HCT116 (cell line): Measurements from ENCODE around the gene TNFRSF14. TPM values are rescaled to one million over a fixed set of nuclear protein-coding genes. Genes with fewer than 3 reads are reported as not detected.

Source experiments
- ATAC-seq: fragments of 200-7000 bp; cut with Tn5 transposase; 2 replicates; pipeline ENCODE4 v1.9.1; 2020; ENCODE audit warnings: mild to moderate bottlenecking, moderate library complexity
- BruUV-seq: library from RNA; stranded (reverse); fragments of 400-500 nt; replicated peaks from 2 replicates; lab custom pipeline; 2021; lab: Mats Ljungman, UMichigan
- CTCF ChIA-PET: fragments of 300-600 bp; sonication (Branson Sonifier 250); formaldehyde crosslinking; loops from one replicate; lab custom pipeline; 2021; ENCODE audit warnings: antibody characterized with exemption; lab: Charles Lee
- POLR2A ChIA-PET: fragments of 300-600, 350-600 bp; sonication (Branson Sonifier 250); formaldehyde crosslinking; loops from one replicate; lab custom pipeline; 2021; ENCODE audit warnings: antibody characterized with exemption; lab: Charles Lee
- RAD21 ChIA-PET, 2 experiments: fragments of 300-600 bp; sonication (Branson Sonifier 250); formaldehyde crosslinking; loops; one replicate each; lab custom pipeline; 2023; ENCODE audit warnings: low total read pairs in 2 of 2; ENCODE audit not compliant: uncharacterized antibody in 2 of 2, unreplicated experiment in 2 of 2, low non-redundant PET in 1 of 2; lab: Charles Lee
- DNase-seq: peaks from one replicate; pipeline ENCODE4 v3.0.0-alpha.2; 2010; ENCODE audit warnings: low read depth, low spot score
- H2AFZ ChIP-seq: fragments of 200-600 bp; shearing (Covaris generic), sonication (generic); 2 replicates; pipeline ENCODE4 v1.6.1; 2017; ENCODE audit warnings: low read depth, mixed run types, mixed read lengths, antibody characterized with exemption, low read length; ENCODE audit not compliant: poor library complexity, severe bottlenecking
- H3K27ac ChIP-seq: 2 replicates; pipeline ENCODE4 v1.5.1; 2012; ENCODE audit warnings: low read depth, low read length
- H3K27me3 ChIP-seq: fragments of 200-600 bp; sonication (generic); 2 replicates; pipeline ENCODE4 v1.6.1; 2016; ENCODE audit warnings: mixed run types, low read length, mixed read lengths; ENCODE audit not compliant: insufficient read depth
- H3K36me3 ChIP-seq, 2 experiments: fragments of 200-500 bp in 1 of 2; fragments of 200-600 bp in 1 of 2; sonication (Bioruptor generic) in 1 of 2; sonication (generic) in 1 of 2; 2 replicates each; pipeline versions ENCODE4 v1.5.1 to v1.6.1; 2014 to 2016; ENCODE audit warnings: low read length in 2 of 2, inconsistent platforms in 1 of 2, mixed read lengths in 1 of 2, mixed run types in 1 of 2; ENCODE audit not compliant: insufficient read depth in 2 of 2, control insufficient read depth in 1 of 2
- H3K4me1 ChIP-seq, 2 experiments: fragments of 200-600 bp in 1 of 2; sonication (generic) in 1 of 2; 2 replicates each; pipeline versions ENCODE4 v1.5.1 to v1.6.1; 2012 to 2017; ENCODE audit warnings: low read length in 2 of 2, inconsistent platforms in 1 of 2, mild to moderate bottlenecking in 1 of 2, mixed read lengths in 1 of 2, mixed run types in 1 of 2, moderate library complexity in 1 of 2; ENCODE audit not compliant: insufficient read depth in 2 of 2, control insufficient read depth in 1 of 2
- H3K4me2 ChIP-seq: fragments of 200-600 bp; sonication (generic); 2 replicates; pipeline ENCODE4 v1.6.1; 2017; ENCODE audit warnings: mixed run types, low read length, mixed read lengths
- H3K4me3 ChIP-seq, 2 experiments: fragments of 200-600 bp in 1 of 2; sonication (generic) in 1 of 2; replicated peaks in 1 of 2; 2 replicates each; pipeline ENCODE4 v1.5.1; 2011 to 2016; ENCODE audit warnings: low read length in 2 of 2, control low read depth in 1 of 2, low read depth in 1 of 2, mild to moderate bottlenecking in 1 of 2, mixed read lengths in 1 of 2, mixed run types in 1 of 2
- H3K79me2 ChIP-seq: fragments of 200-600 bp; sonication (generic); 2 replicates; pipeline ENCODE4 v1.6.1; 2017; ENCODE audit warnings: mild to moderate bottlenecking, mixed run types, low read length, moderate library complexity, mixed read lengths; ENCODE audit not compliant: insufficient read depth
- H3K9ac ChIP-seq: fragments of 200-600 bp; sonication (generic); 2 replicates; pipeline ENCODE4 v1.6.1; 2016; ENCODE audit warnings: low read length, mixed read lengths
- H3K9me2 ChIP-seq: fragments of 200-600 bp; sonication (generic), shearing (Covaris generic); 2 replicates; pipeline ENCODE4 v1.6.1; 2017; ENCODE audit warnings: mixed run types, mild to moderate bottlenecking, moderate library complexity; ENCODE audit not compliant: insufficient read depth
- H3K9me3 ChIP-seq, 2 experiments: fragments of 200-500 bp in 1 of 2; fragments of 200-600 bp in 1 of 2; sonication (Bioruptor generic) in 1 of 2; sonication (generic) in 1 of 2; 2 replicates each; pipeline ENCODE4 v1.6.1; 2014 to 2017; ENCODE audit warnings: low read length in 2 of 2, mixed read lengths in 2 of 2, inconsistent platforms in 1 of 2, low read depth in 1 of 2, mild to moderate bottlenecking in 1 of 2, mixed run types in 1 of 2, moderate library complexity in 1 of 2; ENCODE audit not compliant: control insufficient read depth in 1 of 2, insufficient read depth in 1 of 2
- H4K20me1 ChIP-seq: fragments of 200-600 bp; sonication (generic), shearing (Covaris generic); 2 replicates; pipeline ENCODE4 v1.6.1; 2017; ENCODE audit warnings: mixed run types, mild to moderate bottlenecking, moderate library complexity; ENCODE audit not compliant: insufficient read depth
- CBX3 ChIP-seq: IDR thresholded peaks from 2 replicates; pipeline ENCODE4 v1.6.1; 2012; ENCODE audit warnings: low read depth
- CEBPB ChIP-seq: IDR thresholded peaks from 2 replicates; pipeline ENCODE4 v1.6.1; 2012; ENCODE audit warnings: low read depth
- EGR1 ChIP-seq: IDR thresholded peaks from 2 replicates; pipeline ENCODE4 v1.6.1; 2012; ENCODE audit warnings: low read depth
- ELF1 ChIP-seq: IDR thresholded peaks from 2 replicates; pipeline ENCODE4 v1.6.1; 2012; ENCODE audit warnings: low read depth, borderline replicate concordance
- EZH2 ChIP-seq: fragments of 200-600 bp; sonication (generic); IDR thresholded peaks from 2 replicates; pipeline ENCODE4 v1.6.1; 2017; ENCODE audit warnings: antibody characterized with exemption, mixed run types
- FOSL1 ChIP-seq: IDR thresholded peaks from 2 replicates; pipeline ENCODE4 v1.6.1; 2012; ENCODE audit warnings: low read depth
- JUND ChIP-seq: IDR thresholded peaks from 2 replicates; pipeline ENCODE4 v1.6.1; 2012
- POLR2AphosphoS5 ChIP-seq: IDR thresholded peaks from 2 replicates; pipeline ENCODE4 v1.6.1; 2011; ENCODE audit warnings: mild to moderate bottlenecking, low read depth, low read length, moderate library complexity
- RAD21 ChIP-seq: IDR thresholded peaks from 2 replicates; pipeline ENCODE4 v1.6.1; 2012; ENCODE audit warnings: low read depth, mild to moderate bottlenecking
- SIN3A ChIP-seq: IDR thresholded peaks from 2 replicates; pipeline ENCODE4 v1.6.1; 2012; ENCODE audit warnings: low read depth
- SP1 ChIP-seq: IDR thresholded peaks from 2 replicates; pipeline ENCODE4 v1.6.1; 2012; ENCODE audit warnings: low read depth
- SRF ChIP-seq: IDR thresholded peaks from 2 replicates; pipeline ENCODE4 v1.6.1; 2012; ENCODE audit warnings: low read depth
- TCF7L2 ChIP-seq: IDR thresholded peaks from 2 replicates; pipeline ENCODE4 v1.7.0; 2011; ENCODE audit warnings: borderline replicate concordance, inconsistent platforms; ENCODE audit not compliant: insufficient read depth, insufficient read length; ENCODE audit errors: extremely low read depth
- YY1 ChIP-seq: IDR thresholded peaks from 2 replicates; pipeline ENCODE4 v1.6.1; 2011; ENCODE audit warnings: low read length, low read depth, moderate library complexity, mild to moderate bottlenecking; ENCODE audit not compliant: insufficient replicate concordance; ENCODE audit errors: extremely low read depth
- ZBTB33 ChIP-seq: IDR thresholded peaks from 2 replicates; pipeline ENCODE4 v1.6.1; 2011; ENCODE audit warnings: mild to moderate bottlenecking, low read length, moderate library complexity; ENCODE audit not compliant: insufficient replicate concordance; ENCODE audit errors: extremely low read depth
- ZFX ChIP-seq: fragments of 450-650 bp; IDR thresholded peaks from 2 replicates; pipeline ENCODE4 v1.6.1; 2017
- ZNF274 ChIP-seq: fragments of 200-500 bp; sonication (Bioruptor generic); IDR thresholded peaks from 2 replicates; pipeline ENCODE4 v1.6.1; 2014; ENCODE audit warnings: mild to moderate bottlenecking, low read depth, low read length, inconsistent platforms
- intact Hi-C: fragments of 100-400 bp; cut with micrococcal nuclease; formaldehyde crosslinking; loops from 2 replicates; pipeline ENCODE4 v1.10.0; 2022
- total RNA-seq: library from RNA; stranded (reverse); gene quantifications from one replicate; pipeline ENCODE4 v1.2.1, GENCODE V29; 2021; ENCODE audit not compliant: unreplicated experiment
- TF ChIP-seq, protein P1 (sequence below): IDR thresholded peaks from 2 replicates; pipeline ENCODE4 v1.6.1; 2012; ENCODE audit warnings: low read depth
- TF ChIP-seq, protein P2 (sequence below): IDR thresholded peaks from 2 replicates; pipeline ENCODE4 v1.6.1; 2012
- TF ChIP-seq, protein P3 (sequence below): IDR thresholded peaks from 2 replicates; pipeline ENCODE4 v1.6.1; 2012

Gene TNFRSF14
- total RNA-seq, 1 experiment from 2014 or later, result 0.66 TPM

GRCh38 chr1:2583331-2583791, 27.2 kb downstream of the TNFRSF14 start:
- Histone ChIP-seq H3K9me3 (no peaks in the 10 kb centered on the region), H3K9me2 (no peaks in the 10 kb centered on the region), H2AFZ (no peak overlapping the region), H3K79me2 (no peaks in the 10 kb centered on the region; the same call in 1 of the 2 replicates), H3K4me3 (no peak overlapping the region), H3K4me1 (peaks cover 7 to 37% of the 10 kb centered on the region in 2 experiments; a peak in 3 of 4 replicates), H3K4me2 (peak overlapping the region; percentile 42), H4K20me1 (no peaks in the 10 kb centered on the region), H3K27ac (no peak overlapping the region), H3K27me3 (no peaks in the 10 kb centered on the region), H3K9ac (no peak overlapping the region), H3K36me3 (no peaks in the 10 kb centered on the region)
- intact Hi-C loops, result loop anchor here (10.0 kb wide), 1 partner anchor 1021 kb away; no protein-coding TSS in a partner anchor
- no peak for DNase-seq
- no TSS peak for BruUV-seq
- ATAC-seq, result no peak
- ChIA-PET POLR2A (no interaction called here), CTCF (no interaction called here), RAD21 (no interaction called here)
- TF ChIP-seq, protein P1, sequence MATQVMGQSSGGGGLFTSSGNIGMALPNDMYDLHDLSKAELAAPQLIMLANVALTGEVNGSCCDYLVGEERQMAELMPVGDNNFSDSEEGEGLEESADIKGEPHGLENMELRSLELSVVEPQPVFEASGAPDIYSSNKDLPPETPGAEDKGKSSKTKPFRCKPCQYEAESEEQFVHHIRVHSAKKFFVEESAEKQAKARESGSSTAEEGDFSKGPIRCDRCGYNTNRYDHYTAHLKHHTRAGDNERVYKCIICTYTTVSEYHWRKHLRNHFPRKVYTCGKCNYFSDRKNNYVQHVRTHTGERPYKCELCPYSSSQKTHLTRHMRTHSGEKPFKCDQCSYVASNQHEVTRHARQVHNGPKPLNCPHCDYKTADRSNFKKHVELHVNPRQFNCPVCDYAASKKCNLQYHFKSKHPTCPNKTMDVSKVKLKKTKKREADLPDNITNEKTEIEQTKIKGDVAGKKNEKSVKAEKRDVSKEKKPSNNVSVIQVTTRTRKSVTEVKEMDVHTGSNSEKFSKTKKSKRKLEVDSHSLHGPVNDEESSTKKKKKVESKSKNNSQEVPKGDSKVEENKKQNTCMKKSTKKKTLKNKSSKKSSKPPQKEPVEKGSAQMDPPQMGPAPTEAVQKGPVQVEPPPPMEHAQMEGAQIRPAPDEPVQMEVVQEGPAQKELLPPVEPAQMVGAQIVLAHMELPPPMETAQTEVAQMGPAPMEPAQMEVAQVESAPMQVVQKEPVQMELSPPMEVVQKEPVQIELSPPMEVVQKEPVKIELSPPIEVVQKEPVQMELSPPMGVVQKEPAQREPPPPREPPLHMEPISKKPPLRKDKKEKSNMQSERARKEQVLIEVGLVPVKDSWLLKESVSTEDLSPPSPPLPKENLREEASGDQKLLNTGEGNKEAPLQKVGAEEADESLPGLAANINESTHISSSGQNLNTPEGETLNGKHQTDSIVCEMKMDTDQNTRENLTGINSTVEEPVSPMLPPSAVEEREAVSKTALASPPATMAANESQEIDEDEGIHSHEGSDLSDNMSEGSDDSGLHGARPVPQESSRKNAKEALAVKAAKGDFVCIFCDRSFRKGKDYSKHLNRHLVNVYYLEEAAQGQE, result no peak
- TF ChIP-seq FOSL1, result no peak
- TF ChIP-seq CEBPB, result no peak
- no peak for TF ChIP-seq SRF
- TF ChIP-seq EZH2, result no peak
- no peak for TF ChIP-seq JUND
- TF ChIP-seq ZNF274, result no peak
- no peak for TF ChIP-seq SP1
- TF ChIP-seq ZFX, result no peak
- no peak for TF ChIP-seq EGR1
- TF ChIP-seq POLR2AphosphoS5, result no peak; the same call in 1 of the 2 replicates
- TF ChIP-seq, protein P2, sequence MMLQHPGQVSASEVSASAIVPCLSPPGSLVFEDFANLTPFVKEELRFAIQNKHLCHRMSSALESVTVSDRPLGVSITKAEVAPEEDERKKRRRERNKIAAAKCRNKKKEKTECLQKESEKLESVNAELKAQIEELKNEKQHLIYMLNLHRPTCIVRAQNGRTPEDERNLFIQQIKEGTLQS, result no peak
- TF ChIP-seq YY1, result no peak
- TF ChIP-seq ZBTB33, result no peak
- no peak for TF ChIP-seq RAD21
- TF ChIP-seq, protein P3, sequence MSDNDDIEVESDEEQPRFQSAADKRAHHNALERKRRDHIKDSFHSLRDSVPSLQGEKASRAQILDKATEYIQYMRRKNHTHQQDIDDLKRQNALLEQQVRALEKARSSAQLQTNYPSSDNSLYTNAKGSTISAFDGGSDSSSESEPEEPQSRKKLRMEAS, result no peak
- no peak for TF ChIP-seq ELF1
- no peak for TF ChIP-seq TCF7L2
- no peak for TF ChIP-seq SIN3A
- TF ChIP-seq CBX3, result no peak
